HEK293T (cell line): Measurements from ENCODE around the gene DDX39B.

Source experiments
- CTCF ChIA-PET: fragments of 350-600 bp; formaldehyde crosslinking; extraction: SDS; loops from one replicate; lab custom pipeline; 2021; ENCODE audit warnings: antibody characterized with exemption, inconsistent platforms; lab: Yijun Ruan, JAX
- POLR2A ChIA-PET: fragments of 350-600 bp; formaldehyde crosslinking; extraction: SDS; loops from one replicate; lab custom pipeline; 2020; ENCODE audit warnings: antibody characterized with exemption, inconsistent platforms; lab: Yijun Ruan, JAX
- DNase-seq: peaks from one replicate; pipeline ENCODE4 v3.0.0; 2012; ENCODE audit warnings: mixed read lengths; ENCODE audit errors: extremely low spot score
- ARNT ChIP-seq: fragments of 450-650 bp; IDR thresholded peaks from 2 replicates; pipeline ENCODE4 v1.6.1; 2017; ENCODE audit warnings: mild to moderate bottlenecking
- BHLHE40 ChIP-seq: fragments of 450-650 bp; IDR thresholded peaks from 2 replicates; pipeline ENCODE4 v1.6.1; 2016; ENCODE audit warnings: mild to moderate bottlenecking, moderate library complexity, borderline replicate concordance
- CTBP1 ChIP-seq: fragments of 450-650 bp; IDR thresholded peaks from 2 replicates; pipeline ENCODE4 v1.6.1; 2016; ENCODE audit warnings: borderline replicate concordance
- ELF4 ChIP-seq: fragments of 450-650 bp; IDR thresholded peaks from 2 replicates; pipeline ENCODE4 v1.6.1; 2017; ENCODE audit warnings: antibody characterized with exemption
- FOXA1 ChIP-seq: fragments of 450-650 bp; IDR thresholded peaks from 2 replicates; pipeline ENCODE4 v1.6.1; 2016; ENCODE audit warnings: mild to moderate bottlenecking
- FOXK2 ChIP-seq: fragments of 450-650 bp; IDR thresholded peaks from 2 replicates; pipeline ENCODE4 v1.6.1; 2016; ENCODE audit warnings: mild to moderate bottlenecking
- FOXM1 ChIP-seq: fragments of 450-650 bp; IDR thresholded peaks from 2 replicates; pipeline ENCODE4 v1.6.1; 2017; ENCODE audit warnings: mild to moderate bottlenecking, borderline replicate concordance
- HDGF ChIP-seq: fragments of 450-650 bp; IDR thresholded peaks from 2 replicates; pipeline ENCODE4 v1.6.1; 2017; ENCODE audit warnings: antibody characterized with exemption, borderline replicate concordance
- L3MBTL2 ChIP-seq: fragments of 450-650 bp; conservative IDR thresholded peaks from 2 replicates; pipeline ENCODE4 v1.6.1; 2016; ENCODE audit warnings: mild to moderate bottlenecking
- LEF1 ChIP-seq: fragments of 450-650 bp; IDR thresholded peaks from 2 replicates; pipeline ENCODE4 v1.6.1; 2017; ENCODE audit warnings: mild to moderate bottlenecking, borderline replicate concordance
- NFRKB ChIP-seq: fragments of 450-650 bp; IDR thresholded peaks from 2 replicates; pipeline ENCODE4 v1.6.1; 2016; ENCODE audit warnings: mild to moderate bottlenecking, moderate library complexity
- SP1 ChIP-seq: fragments of 450-650 bp; IDR thresholded peaks from 2 replicates; pipeline ENCODE4 v1.6.1; 2017
- SUZ12 ChIP-seq: fragments of 450-650 bp; IDR thresholded peaks from 2 replicates; pipeline ENCODE4 v1.6.1; 2016; ENCODE audit warnings: mild to moderate bottlenecking
- TARDBP ChIP-seq: fragments of 450-650 bp; IDR thresholded peaks from 2 replicates; pipeline ENCODE4 v1.6.1; 2016
- ZNF384 ChIP-seq: fragments of 450-650 bp; IDR thresholded peaks from 2 replicates; pipeline ENCODE4 v1.6.1; 2016
- TF ChIP-seq, protein P1 (sequence below): fragments of 450-650 bp; IDR thresholded peaks from 2 replicates; pipeline ENCODE4 v1.6.1; 2016

The DDX39B gene

DNA sequence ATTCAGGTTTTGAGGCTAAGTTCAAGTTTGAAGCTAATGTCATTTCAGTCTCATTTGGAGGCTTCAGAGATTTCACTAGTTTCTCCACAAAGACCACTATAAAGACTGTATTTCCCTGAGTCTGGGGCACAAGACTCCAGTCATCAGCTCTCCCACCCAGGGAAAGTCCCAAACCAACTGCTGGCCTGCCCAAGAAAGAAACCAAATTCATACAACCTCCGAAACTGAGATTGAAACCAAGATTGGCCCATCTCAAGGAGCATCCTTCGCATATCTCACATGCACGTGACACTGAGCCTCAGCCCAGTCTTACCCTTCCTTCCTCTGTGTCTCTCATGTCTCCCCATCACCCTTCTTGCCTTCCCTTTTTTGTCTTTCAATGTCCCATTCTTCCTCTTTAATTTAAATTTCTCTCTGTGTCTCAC lies 26.7 kb upstream of the DDX39B start:
- no peak for DNase-seq
- CTCF ChIA-PET = no interaction called here
- no peak for TF ChIP-seq HDGF
- no peak for TF ChIP-seq TARDBP
- no peak for TF ChIP-seq CTBP1
- no peak for TF ChIP-seq NFRKB
- no peak for TF ChIP-seq FOXA1
- TF ChIP-seq FOXM1 = no peak
- no peak for TF ChIP-seq LEF1
- no peak for TF ChIP-seq BHLHE40
- TF ChIP-seq L3MBTL2 = no peak
- no peak for TF ChIP-seq ELF4
- TF ChIP-seq FOXK2 = no peak
- TF ChIP-seq SP1 = no peak
- TF ChIP-seq ARNT = no peak
- TF ChIP-seq, protein P1, sequence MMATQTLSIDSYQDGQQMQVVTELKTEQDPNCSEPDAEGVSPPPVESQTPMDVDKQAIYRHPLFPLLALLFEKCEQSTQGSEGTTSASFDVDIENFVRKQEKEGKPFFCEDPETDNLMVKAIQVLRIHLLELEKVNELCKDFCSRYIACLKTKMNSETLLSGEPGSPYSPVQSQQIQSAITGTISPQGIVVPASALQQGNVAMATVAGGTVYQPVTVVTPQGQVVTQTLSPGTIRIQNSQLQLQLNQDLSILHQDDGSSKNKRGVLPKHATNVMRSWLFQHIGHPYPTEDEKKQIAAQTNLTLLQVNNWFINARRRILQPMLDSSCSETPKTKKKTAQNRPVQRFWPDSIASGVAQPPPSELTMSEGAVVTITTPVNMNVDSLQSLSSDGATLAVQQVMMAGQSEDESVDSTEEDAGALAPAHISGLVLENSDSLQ = no peak
- no peak for TF ChIP-seq SUZ12
- TF ChIP-seq ZNF384 = no peak

DNA sequence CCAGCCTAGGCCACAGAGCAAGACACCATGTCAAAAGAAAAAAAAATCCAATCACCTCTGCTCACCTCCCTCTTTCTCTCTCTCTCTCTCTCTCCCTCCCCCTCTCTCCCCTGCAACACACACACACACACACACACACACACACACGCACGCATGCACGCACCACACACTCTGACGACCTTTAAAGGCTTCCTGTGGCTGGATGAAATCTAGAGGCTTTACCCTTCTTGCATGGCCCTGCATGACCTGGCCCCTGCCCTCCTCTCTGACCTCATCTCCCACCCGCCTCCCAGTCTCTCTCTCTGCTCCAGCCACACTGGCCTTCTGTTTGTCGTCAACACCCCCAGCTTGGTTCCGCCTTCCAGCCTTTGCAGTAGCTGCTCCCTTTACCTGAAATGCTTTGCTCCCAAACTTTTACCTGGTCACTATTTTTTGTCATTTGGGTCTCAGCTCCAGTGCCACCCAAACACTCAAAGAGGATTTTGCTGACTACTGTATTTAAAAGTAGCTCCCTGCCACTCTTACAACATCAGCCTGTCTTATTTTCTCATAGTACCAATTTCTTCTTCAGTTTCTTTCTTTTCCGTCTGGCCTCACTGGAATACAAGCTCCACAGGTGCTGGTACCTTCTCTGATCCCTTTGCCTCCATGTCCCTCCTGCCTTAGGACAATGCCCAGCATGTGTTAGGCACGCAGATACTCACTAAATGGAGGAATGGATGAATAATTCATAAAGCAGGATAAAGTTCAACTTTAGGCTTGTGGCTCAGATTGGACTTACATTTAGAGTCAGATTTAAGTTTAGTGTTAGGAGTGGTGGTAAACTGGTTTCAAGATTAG lies 25.9 kb upstream of the DDX39B start:
- TF ChIP-seq SUZ12 (no peak), FOXK2 (no peak), FOXM1 (no peak), TARDBP (no peak), SP1 (no peak), ZNF384 (no peak), LEF1 (no peak)

More for the DNA sequence above, 26.7 kb upstream of the DDX39B start:
- POLR2A ChIA-PET = interaction anchor here (1.2 kb wide), 1 partner anchor 12 kb away, joined by 3 read pairs; no protein-coding TSS in a partner anchor

DNA sequence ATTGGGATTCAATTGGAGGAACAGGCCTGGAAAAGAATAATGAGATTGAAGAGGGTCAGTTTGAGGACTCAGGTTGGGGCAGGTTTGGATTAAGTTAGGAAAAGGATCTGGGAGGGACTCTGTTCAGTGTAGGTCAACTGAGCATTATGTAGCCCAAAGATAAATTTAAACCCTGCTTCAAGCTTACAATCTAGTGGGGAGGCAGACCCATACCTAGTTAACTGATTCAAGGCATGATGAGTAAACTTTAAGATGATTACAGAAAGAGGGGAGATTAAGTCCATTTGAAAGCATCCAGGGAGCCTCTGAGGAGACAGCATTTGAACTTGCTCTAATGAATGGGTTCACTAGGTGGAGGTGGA lies 18.9 kb upstream of the DDX39B start:
- CTCF ChIA-PET = no interaction called here
- DNase-seq = no peak
- POLR2A ChIA-PET = interaction anchor here (0.6 kb wide), 2 partner anchors 20 to 61 kb away, joined by 3 read pairs; no protein-coding TSS in a partner anchor
- TF ChIP-seq FOXM1 = no peak
- TF ChIP-seq TARDBP = no peak
- TF ChIP-seq, protein P1 = no peak
- no peak for TF ChIP-seq FOXA1
- no peak for TF ChIP-seq ARNT
- TF ChIP-seq SUZ12 = no peak
- TF ChIP-seq FOXK2 = no peak

More for the DNA sequence above, 25.9 kb upstream of the DDX39B start:
- ChIA-PET CTCF (interaction anchor here (0.7 kb wide), 1 partner anchor 18 kb away, joined by 3 read pairs; no protein-coding TSS in a partner anchor), POLR2A (interaction anchor here (1.2 kb wide), 1 partner anchor 13 kb away, joined by 3 read pairs; no protein-coding TSS in a partner anchor)
- DNase-seq = no peak

DNA sequence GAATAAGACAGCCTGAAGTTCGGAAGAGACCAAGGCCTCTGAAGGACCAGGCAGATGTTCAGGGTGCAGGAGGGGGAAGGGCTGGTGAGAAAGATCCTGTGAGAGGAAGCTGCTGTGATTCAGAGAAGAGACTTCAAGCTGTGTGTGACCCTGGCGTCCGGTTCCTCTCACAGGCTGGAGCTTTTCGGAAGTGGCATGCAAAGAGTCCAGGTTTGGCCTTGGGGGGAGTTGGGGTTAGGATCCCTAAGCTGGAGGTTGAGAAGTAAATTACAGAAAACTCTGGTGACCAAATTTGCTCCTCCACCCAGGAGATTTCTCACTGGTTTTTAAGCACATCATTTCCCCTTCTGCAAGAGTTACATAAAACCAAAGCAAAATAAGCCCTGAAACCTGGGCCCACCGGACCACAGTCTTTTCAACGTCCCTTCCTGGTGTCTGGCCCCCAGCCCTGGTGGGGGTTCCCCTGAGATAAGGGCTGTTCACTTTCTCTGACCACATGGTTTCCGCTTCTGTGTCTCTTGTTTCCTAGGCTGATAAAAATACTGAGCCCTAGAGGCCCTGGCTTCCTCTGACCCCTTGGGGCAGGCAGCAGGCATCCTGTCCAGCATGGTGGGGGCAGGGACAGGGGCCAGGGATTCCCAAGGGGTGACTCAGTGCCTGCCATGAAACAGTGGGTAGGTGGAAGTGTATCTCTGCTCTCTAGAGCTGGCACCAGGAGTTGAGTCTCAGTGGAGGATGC lies 18.3 kb upstream of the DDX39B start:
- CTCF ChIA-PET = no interaction called here
- TF ChIP-seq SP1 (no peak), ARNT (no peak), HDGF (no peak)
- TF ChIP-seq, protein P1 = no peak
- POLR2A ChIA-PET = interaction anchor here (0.6 to 1.2 kb wide), 3 partner anchors 12 to 61 kb away, joined by 3 to 5 read pairs (median 3); partner anchors contain the start of gene NFKBIL1
- no peak for DNase-seq

DNA sequence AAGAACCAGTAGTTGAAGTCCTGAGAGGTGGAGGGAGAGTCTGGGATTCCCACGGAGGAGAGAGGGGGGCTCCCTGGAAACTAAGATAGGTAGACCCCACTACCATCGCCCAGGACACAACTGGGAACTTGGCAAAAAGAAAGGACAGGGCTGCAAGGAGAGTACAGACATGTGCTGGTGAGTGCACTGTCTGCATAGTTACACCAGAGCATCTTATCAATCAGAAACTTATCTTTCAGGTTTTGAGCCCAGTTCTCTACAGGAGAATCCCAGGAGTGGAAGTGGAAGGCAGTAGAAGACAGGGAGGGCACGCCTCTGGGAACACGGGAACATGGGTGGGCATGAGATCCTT lies 17.8 kb upstream of the DDX39B start:
- CTCF ChIA-PET = no interaction called here
- TF ChIP-seq TARDBP (no peak), SP1 (no peak), BHLHE40 (no peak)
- POLR2A ChIA-PET = interaction anchor here (1.2 kb wide), 1 partner anchor 12 kb away, joined by 5 read pairs; the partner anchor contains the start of gene NFKBIL1

DNA sequence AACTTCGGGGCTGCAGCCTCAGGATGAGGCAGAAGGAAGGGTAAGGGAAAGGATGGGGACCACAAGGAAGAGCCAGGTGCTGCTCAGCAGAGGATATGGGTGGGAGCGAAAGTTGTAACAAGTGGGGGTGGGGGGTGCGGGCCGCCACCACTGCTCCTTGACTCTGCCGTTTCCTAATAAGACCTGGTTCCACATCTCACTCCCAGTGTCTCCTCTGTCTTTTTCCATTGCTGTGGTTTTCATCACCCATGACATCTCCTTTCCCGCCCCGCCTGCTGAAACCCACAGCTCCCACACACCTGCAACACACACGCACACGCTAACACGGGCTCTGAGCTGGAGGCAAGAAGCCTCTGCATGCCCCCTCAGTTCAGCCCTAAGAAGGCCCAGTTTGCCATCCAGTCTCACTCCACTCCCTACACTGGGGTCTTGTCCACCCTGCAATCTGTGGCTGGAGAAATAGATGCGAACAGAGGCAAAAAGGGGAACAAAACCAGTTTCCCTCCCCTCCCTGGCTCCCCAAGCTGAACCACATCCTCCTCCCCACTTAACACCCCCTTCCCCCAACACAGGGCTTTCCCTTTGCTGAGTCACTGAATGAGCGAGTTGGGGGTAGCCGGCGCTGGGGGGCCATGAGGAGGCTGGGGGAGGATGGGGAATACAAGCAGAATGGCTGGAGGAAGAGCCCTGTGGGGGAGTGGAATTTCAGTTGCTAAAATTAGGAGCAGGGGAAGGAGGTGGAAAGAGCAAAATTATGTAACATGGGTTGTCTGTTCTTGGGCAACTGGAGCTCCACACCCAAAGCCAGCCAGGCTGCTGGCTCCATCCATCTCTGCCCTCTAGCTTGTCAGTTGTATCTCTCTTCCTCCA lies 17.1 kb upstream of the DDX39B start:
- ChIA-PET CTCF (no interaction called here), POLR2A (interaction anchor here (1.2 kb wide), 1 partner anchor 11 kb away, joined by 5 read pairs; the partner anchor contains the start of gene NFKBIL1)
- no peak for DNase-seq
- TF ChIP-seq, protein P1 = no peak
- no peak for TF ChIP-seq LEF1
- TF ChIP-seq ZNF384 = no peak
- no peak for TF ChIP-seq BHLHE40
- TF ChIP-seq CTBP1 = no peak
- no peak for TF ChIP-seq TARDBP
- TF ChIP-seq HDGF = no peak
- TF ChIP-seq SP1 = no peak
- no peak for TF ChIP-seq SUZ12
- no peak for TF ChIP-seq FOXA1
- no peak for TF ChIP-seq ARNT
- no peak for TF ChIP-seq ELF4
- no peak for TF ChIP-seq NFRKB
- no peak for TF ChIP-seq L3MBTL2

More for the DNA sequence above, 17.8 kb upstream of the DDX39B start:
- no peak for DNase-seq
